GM19328 (cell line): ENCODE measurements around the gene WDFY4.
A peak's percentile ranks its signal among the peaks of the same experiment; 100 is the strongest.
"Not testable (repeated sequence)": the region's sequence is repeated elsewhere in the genome, so short reads cannot be mapped to it uniquely, and the experiment has no call there.

ENCODE experiments used
- ATAC-seq: cut with Tn5 transposase; IDR thresholded peaks from one replicate; pipeline ENCODE4 v1.9.1; 2021; ENCODE audit warnings: mild to moderate bottlenecking, moderate library complexity; ENCODE audit not compliant: unreplicated experiment

The WDFY4 gene, protein sequence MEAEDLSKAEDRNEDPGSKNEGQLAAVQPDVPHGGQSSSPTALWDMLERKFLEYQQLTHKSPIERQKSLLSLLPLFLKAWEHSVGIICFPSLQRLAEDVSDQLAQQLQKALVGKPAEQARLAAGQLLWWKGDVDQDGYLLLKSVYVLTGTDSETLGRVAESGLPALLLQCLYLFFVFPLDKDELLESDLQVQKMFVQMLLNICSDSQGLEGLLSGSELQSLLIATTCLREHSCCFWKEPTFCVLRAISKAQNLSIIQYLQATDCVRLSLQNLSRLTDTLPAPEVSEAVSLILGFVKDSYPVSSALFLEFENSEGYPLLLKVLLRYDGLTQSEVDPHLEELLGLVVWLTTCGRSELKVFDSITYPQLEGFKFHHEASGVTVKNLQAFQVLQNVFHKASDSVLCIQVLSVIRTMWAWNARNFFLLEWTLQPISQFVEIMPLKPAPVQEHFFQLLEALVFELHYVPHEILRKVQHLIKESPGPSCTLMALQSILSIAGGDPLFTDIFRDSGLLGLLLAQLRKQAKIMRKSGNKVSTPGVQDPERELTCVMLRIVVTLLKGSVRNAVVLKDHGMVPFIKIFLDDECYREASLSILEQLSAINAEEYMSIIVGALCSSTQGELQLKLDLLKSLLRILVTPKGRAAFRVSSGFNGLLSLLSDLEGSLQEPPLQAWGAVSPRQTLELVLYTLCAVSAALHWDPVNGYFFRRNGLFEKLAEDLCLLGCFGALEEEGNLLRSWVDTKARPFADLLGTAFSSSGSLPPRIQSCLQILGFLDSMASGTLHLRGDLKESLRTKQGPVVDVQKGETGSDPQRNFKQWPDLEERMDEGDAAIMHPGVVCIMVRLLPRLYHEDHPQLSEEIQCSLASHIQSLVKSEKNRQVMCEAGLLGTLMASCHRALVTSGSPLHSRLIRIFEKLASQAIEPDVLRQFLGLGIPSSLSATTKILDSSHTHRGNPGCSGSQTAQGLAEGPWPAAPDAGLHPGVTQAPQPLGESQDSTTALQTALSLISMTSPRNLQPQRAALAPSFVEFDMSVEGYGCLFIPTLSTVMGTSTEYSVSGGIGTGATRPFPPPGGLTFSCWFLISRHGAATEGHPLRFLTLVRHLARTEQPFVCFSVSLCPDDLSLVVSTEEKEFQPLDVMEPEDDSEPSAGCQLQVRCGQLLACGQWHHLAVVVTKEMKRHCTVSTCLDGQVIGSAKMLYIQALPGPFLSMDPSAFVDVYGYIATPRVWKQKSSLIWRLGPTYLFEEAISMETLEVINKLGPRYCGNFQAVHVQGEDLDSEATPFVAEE (N-terminal part only)

DNA sequence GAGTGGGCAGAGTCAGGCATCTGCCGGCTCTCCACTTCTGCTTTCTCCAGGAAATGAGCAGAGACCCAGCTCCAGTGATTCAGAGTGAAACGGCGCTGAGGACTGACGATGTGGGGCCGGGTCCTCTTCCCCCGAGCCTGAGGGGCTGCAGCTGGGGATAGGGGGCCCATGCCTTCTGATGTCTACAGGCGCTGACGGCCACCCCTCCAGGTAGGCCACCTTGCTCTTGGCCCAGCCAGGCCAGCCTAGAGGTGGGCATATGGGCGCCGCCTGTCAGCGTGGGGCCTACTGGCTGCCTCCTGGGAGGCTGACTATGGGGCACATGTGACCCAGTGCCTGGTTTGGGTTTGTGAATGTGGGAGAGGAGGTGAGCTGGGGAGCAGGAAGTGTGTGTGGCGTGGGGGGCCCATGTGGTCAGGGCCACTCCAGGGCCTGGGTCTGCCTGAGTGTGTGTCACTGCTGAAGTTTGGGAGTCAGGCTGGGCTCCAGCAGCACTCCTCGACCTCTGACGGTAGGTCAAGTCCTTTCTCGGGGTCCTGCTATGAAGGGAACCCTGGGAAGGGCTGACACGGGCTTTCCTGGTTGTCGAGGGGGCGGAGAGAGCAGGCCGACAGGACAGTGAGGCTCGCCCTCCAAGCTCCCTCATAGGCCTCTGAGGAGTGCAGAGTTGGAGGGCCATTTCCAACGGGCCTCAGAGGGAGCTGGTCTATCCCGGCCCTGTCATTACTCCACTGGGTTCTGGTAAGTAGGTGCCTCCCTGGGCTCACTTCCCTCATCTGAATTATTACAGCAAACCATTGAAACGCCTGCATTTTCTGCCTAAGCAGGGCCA is at the start of gene WDFY4:
TSS of gene WDFY4 (plus strand) at position 82 of the 832 bp plus-strand sequence. CDS start 24,860 bp downstream, outside the sequence.
- peak; percentile 47 for ATAC-seq

GRCh38 chr10:48634984-48635557 is 49.6 kb upstream of the WDFY4 start:
- ATAC-seq, result no peak

DNA sequence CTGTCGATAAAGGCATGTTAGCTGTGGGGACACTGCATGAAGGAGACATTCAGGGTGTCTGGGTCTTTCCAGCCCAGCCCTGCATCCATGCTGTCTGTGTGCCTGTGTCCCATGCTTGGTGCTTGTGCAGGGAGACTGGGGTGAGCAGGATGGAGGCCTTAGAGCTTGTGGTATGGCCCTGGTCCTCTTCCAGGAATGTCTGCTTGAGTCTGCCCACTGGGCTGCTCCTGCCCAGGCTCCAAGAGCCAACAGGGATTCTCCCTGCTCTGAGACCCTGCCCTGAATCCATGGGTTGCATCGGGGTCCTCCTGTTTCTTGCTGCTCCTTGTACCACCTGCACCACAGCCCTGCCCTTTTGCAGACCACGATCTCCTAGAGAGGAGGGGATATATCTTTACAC is 48.4 kb upstream of the WDFY4 start:
- ATAC-seq, result no peak

GRCh38 chr10:48636901-48637300 is 47.8 kb upstream of the WDFY4 start:
- ATAC-seq, result no peak

- no peak for ATAC-seq
Measured at GRCh38 chr10:48638158-48638557, 46.5 kb upstream of the WDFY4 start.

GRCh38 chr10:48638739-48639527 is 45.7 kb upstream of the WDFY4 start:
- ATAC-seq, result no peak

DNA sequence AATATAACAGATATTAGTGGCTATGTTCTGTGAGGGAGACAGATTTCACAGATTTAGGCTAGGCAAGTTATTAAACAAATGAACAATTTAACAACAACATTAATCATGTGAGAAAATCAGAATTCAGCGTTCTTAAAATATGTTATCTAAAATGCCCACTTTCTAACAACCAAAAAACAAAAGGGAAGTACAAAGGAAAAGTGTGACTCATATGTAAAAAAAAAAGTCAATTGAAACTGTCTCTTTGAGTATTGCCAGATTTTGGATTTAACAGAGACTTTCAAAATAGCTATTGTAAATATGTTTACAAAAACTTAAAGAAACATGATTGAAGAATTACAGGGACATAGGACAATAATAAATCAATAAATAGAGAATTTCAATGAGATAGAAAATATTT is 45.0 kb upstream of the WDFY4 start:
- ATAC-seq, result no peak

DNA sequence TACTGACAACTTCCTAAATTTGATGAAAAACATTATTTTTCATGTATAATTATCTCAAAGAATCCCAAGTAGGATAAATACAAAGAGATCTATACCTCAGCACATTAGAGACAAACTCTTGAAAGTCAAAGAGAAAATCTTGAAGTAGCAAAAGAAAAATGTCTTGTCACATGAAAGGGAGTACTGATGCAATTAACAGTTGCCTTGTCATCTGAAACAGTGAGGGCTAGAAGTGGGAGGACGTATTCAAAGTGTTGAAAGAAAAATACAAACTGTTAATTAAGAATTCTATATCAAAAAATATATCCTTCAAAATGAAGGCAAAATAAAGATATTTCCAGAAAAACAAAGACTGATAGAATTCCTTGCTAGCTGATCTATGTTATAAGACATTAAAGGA is 44.3 kb upstream of the WDFY4 start:
- no peak for ATAC-seq

DNA sequence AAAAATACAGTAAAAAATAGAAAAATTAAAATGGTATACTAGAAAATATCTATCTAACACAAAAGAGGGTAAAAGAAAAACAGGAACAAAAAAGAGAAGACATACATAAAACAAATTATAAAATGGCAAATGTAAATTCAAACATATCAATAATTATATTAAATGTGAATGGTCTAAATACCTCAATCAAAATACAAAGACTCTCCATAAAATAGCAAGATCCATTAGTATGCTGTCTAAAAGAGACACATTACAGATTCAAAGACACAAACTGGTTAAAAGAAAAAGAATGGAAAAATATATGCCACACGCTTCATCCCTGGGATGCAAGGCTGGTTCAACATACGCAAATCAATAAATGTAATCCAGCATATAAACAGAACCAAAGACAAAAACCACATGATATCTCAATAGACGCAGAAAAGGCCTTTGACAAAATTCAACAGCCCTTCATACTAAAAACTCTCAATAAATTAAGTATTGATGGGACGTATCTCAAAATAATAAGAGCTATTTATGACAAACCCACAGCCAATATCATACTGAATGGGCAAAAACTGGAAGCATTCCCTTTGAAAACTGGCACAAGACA is 43.5 kb upstream of the WDFY4 start:
- ATAC-seq, result not testable (repeated sequence)

DNA sequence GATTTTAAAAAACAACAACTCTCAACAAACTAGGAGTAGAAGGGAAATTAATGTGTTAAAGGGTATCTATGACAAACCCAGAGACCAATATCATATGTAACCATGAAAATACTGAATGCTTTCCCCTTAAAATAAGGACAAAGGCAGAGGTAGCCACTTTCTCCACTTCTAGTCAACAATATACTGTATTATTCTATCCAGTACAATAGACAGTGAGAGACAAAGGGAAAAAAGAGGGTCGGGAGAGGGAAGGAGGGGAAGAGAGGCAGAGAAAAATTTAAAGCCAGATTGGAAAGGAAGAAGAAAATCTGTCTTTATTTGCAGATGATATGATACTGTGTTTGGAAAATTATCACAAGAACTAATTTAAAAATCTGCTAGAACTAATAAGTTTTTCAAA is 39.1 kb upstream of the WDFY4 start:
- no peak for ATAC-seq

DNA sequence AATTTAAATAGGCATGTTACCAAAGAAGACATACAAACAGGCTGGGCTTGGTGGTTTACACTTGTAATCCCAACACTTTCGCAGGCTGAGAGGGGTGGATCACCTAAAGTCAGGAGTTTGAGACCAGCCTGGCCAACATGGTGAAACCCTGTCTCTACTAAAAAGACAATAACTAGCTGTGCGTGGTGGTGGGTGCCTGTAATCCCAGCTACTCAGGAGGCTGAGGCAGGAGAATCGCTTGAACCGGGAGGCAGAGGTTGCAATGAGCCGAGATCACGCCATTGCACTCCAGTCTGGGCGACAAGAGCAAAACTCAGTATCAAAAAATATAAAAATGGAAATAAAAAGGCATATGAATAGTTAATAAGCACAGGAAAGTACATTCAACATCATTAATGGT is 37.6 kb upstream of the WDFY4 start:
- ATAC-seq, result not testable (repeated sequence)

DNA sequence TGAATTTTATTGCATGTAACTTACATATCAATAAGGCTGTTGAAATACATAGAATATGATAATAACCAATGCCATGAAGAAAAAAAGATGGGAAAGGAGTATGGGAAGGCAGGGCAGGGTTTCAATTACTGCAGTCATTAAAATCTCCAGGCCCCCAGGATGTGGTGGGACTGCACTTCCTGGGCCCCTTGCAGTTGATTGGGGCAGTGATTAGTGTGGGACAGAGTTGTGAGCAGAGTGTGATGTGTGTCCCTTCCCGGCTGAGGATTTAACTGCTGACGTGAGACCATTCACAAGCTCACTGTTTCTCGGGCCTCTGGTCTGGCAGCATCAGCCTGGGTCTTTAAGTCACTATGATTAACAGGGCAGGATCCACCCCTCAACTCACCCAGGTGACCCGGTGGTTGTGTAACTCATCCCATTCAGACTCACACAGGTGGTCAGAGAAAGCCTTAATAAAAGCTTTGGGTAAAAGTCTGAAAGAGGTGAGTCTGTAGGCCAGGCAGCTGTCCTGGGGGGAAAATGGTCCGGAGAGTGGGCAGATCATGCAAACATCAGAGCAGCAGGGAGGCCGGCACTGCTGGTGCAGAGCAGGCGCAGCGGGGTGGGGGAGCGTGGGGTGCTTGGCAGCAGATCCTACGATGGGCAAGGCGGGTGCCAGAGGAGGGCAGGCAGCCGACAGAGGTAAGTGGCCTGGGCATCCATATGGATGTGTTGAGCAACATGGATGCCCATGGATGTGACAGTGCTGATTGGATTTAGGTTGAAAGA is 36.3 kb upstream of the WDFY4 start:
- no peak for ATAC-seq

- ATAC-seq, result no peak
Measured at GRCh38 chr10:48649349-48649944, 35.2 kb upstream of the WDFY4 start.

GRCh38 chr10:48651293-48651692 is 33.4 kb upstream of the WDFY4 start:
- ATAC-seq, result no peak

DNA sequence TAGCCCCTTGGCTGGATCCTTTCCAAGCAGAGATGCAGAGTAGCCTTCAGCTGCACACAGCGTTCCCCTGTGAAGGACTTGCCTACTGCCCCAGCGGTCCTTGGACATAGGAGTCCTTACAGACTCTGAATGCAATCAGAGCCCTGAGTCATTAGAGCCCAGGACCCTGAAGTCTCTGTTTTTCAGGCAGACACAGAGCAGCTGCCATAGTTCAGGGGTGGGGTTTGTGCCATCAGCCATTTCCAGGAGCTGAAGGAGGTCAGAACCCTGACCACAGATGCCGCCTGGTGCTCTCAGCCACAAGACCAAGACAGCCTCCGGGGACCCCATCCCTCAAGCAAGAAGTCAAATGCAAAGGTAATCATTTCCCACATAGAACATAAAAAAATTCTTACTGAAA is 32.8 kb upstream of the WDFY4 start:
- ATAC-seq, result no peak

GRCh38 chr10:48652344-48652743 is 32.3 kb upstream of the WDFY4 start:
- no peak for ATAC-seq

GRCh38 chr10:48653347-48653746 is 31.3 kb upstream of the WDFY4 start:
- no peak for ATAC-seq
